Measurements from ENCODE around the gene WDR26. TPM values are rescaled to one million over a fixed set of nuclear protein-coding genes. Genes with fewer than 3 reads are reported as not detected.
A peak's percentile ranks its signal among the peaks of the same experiment; 100 is the strongest.
"Not testable (repeated sequence)": the region's sequence is repeated elsewhere in the genome, so short reads cannot be mapped to it uniquely, and the experiment has no call there.

Gene WDR26
- polyA plus RNA-seq (2011; rRNA removed), result 17.3 and 30.0 TPM in 2 replicates
- 36.1 and 55.1 TPM in 2 replicates for polyA minus RNA-seq (2011; rRNA and poly(A)+ RNA removed)

GRCh38 chr1:224434691-224435317 is at the start of gene WDR26:
TSS of gene WDR26 (minus strand) at chr1:224434797.
- no peak for DNase-seq (ENCODE audit: low read depth)
- CTCF ChIA-PET, result interaction anchor here (0.6 to 1.8 kb wide), 8 partner anchors 9 to 1161 kb away, joined by 3 to 10 read pairs (median 3); no protein-coding TSS in a partner anchor

GRCh38 chr1:224483206-224483605 is 48.6 kb upstream of the WDR26 start:
- POLR2A ChIA-PET, CTCF ChIA-PET: not testable (repeated sequence)

More at GRCh38 chr1:224434691-224435317, at the start of gene WDR26:
- Histone ChIP-seq H3K36me3 (ENCODE audit: control insufficient read depth, insufficient read depth, low read length) (peaks cover 1% of the 10 kb centered on the region; the same call in 1 of the 2 replicates), H3K27me3 (ENCODE audit: control insufficient read depth, insufficient read depth, low read length) (no peaks in the 10 kb centered on the region), H3K4me3 (ENCODE audit: low read depth, low read length) (peak within 1 kb of the TSS; percentile 95)
- TF ChIP-seq CTCF (IDR thresholded peaks at IDR 0.05; ENCODE audit: insufficient read depth, low read depth, low read length), result peak; percentile 30; the same call in 1 of the 2 replicates
- POLR2A ChIA-PET, result interaction anchor here (0.7 kb wide), 1 partner anchor 8 kb away, joined by 6 read pairs; no protein-coding TSS in a partner anchor

GRCh38 chr1:224482619-224483018 is 48.0 kb upstream of the WDR26 start:
- ChIA-PET CTCF (no interaction called here), POLR2A (no interaction called here)
- Histone ChIP-seq H3K36me3 (ENCODE audit: control insufficient read depth, insufficient read depth, low read length) (no peaks in the 10 kb centered on the region), H3K4me3 (ENCODE audit: low read depth, low read length) (no peak overlapping the region), H3K27me3 (ENCODE audit: control insufficient read depth, insufficient read depth, low read length) (no peaks in the 10 kb centered on the region)
- no peak for TF ChIP-seq CTCF (IDR thresholded peaks at IDR 0.05; ENCODE audit: insufficient read depth, low read depth, low read length)
- DNase-seq (ENCODE audit: low read depth), result no peak

More at GRCh38 chr1:224483206-224483605, 48.6 kb upstream of the WDR26 start:
- not testable (repeated sequence) for H3K4me3 ChIP-seq (ENCODE audit: low read depth, low read length); H3K27me3 ChIP-seq (ENCODE audit: control insufficient read depth, insufficient read depth, low read length); H3K36me3 ChIP-seq (ENCODE audit: control insufficient read depth, insufficient read depth, low read length); DNase-seq (ENCODE audit: low read depth)

DNA sequence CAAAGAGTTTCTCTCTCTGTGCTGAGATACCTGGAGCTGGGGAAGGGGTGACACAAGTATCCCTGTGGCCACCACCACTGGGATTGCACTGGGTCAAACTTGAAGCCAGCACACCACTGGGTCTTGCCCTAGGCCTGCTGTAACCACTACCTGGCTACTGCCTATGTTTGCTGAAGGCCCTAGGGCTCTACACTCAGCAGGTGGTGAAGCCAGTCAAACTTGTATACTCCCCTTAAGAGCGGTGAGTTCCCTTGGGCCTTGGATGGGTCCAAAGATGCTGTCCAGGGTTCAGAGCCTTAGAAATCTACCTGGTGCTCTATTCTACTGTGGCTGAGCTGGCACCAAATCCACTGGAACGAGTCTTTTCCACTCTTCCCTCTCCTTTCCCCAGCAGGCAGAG is 47.0 kb upstream of the WDR26 start:
- ChIA-PET POLR2A (no interaction called here), CTCF (no interaction called here)
- Histone ChIP-seq H3K36me3 (ENCODE audit: control insufficient read depth, insufficient read depth, low read length) (no peaks in the 10 kb centered on the region), H3K4me3 (ENCODE audit: low read depth, low read length) (no peak overlapping the region), H3K27me3 (ENCODE audit: control insufficient read depth, insufficient read depth, low read length) (no peaks in the 10 kb centered on the region)
- DNase-seq (ENCODE audit: low read depth), result no peak
- no peak for TF ChIP-seq CTCF (IDR thresholded peaks at IDR 0.05; ENCODE audit: insufficient read depth, low read depth, low read length)

DNA sequence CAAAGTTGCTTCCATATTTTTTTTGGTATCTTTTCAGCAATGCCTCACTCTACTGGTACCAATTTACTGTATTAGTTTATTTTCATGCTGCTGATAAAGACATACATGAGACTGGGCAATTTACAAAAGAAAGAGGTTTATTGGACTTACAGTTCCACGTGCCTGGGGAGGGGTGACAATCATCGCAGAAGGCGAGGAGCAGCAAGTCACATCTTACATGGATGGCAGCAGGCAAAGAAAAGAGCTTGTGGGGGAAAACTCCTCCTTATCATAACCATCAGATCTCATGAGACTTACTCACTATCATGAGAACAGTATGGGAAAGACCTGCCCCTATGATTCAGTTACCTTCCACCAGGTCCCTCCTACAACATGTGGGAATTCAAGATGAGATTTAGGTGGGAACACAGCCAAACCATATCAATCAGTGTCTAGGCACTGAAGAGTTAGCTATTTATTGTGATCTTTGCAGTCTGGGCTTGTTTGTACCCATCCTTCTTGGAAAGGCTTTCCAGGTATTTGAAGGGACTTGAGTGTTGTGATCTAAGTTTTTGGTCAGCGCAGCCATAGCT is 46.4 kb upstream of the WDR26 start:
- CTCF ChIA-PET; DNase-seq (ENCODE audit: low read depth); POLR2A ChIA-PET; H3K4me3 ChIP-seq (ENCODE audit: low read depth, low read length); H3K27me3 ChIP-seq (ENCODE audit: control insufficient read depth, insufficient read depth, low read length); H3K36me3 ChIP-seq (ENCODE audit: control insufficient read depth, insufficient read depth, low read length): not testable (repeated sequence)

DNA sequence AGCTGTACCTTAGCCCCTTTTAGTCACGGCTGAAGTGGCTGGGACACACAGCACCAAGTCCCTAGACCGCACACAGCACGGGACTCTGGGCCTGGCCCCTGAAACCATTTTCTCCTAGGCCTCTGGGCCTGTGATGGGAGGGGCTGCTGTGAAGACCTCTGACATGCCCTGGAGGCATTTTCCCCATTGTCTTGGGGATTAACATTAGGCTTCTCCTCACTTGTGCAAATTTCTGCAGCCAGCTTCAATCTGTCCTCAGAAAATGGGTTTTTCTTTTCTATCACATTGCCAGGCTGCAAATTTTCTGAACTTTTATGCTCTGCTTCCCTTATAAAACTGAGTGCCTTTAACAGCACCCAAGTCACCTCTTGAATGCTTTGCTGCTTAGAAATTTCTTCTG is 45.6 kb upstream of the WDR26 start:
- DNase-seq (ENCODE audit: low read depth); CTCF ChIA-PET; H3K27me3 ChIP-seq (ENCODE audit: control insufficient read depth, insufficient read depth, low read length); H3K36me3 ChIP-seq (ENCODE audit: control insufficient read depth, insufficient read depth, low read length); POLR2A ChIA-PET; H3K4me3 ChIP-seq (ENCODE audit: low read depth, low read length): not testable (repeated sequence)

All from BJ (cell line).